Suprapubic skin (tissue), 4 donors: Measurements from ENCODE around the gene UAP1.

Source experiments
- CTCF ChIP-seq, 2 donors: fragments of 200-600 bp in 1 of 2; fragments of 450-650 bp in 1 of 2; sonication (generic) in 1 of 2; IDR thresholded peaks; one replicate each; pipeline ENCODE4 v1.5.1; 2016 to 2019; ENCODE audit warnings: antibody characterized with exemption in 2 of 2, mild to moderate bottlenecking in 1 of 2, moderate library complexity in 1 of 2
- EP300 ChIP-seq: sonication (generic); formaldehyde crosslinking; IDR thresholded peaks from one replicate; pipeline ENCODE4 v1.6.1; 2017; ENCODE audit warnings: antibody characterized with exemption
- POLR2A ChIP-seq, 2 donors: fragments of 450-650 bp; IDR thresholded peaks; one replicate each; pipeline ENCODE4 v1.6.1; 2017; ENCODE audit warnings: antibody characterized with exemption in 2 of 2, mild to moderate bottlenecking in 2 of 2, moderate library complexity in 2 of 2
- POLR2AphosphoS5 ChIP-seq, 3 donors: sonication (generic); formaldehyde crosslinking; IDR thresholded peaks; one replicate each; pipeline ENCODE4 v1.6.1; 2017; ENCODE audit warnings: antibody characterized with exemption in 3 of 3

GRCh38 chr1:162587761-162588260, 26.3 kb downstream of the UAP1 start:
- no peak for TF ChIP-seq POLR2AphosphoS5 (IDR thresholded peaks at IDR 0.05)
- no peak for TF ChIP-seq POLR2A (IDR thresholded peaks at IDR 0.05)
- TF ChIP-seq CTCF (IDR thresholded peaks at IDR 0.05) = no peak
- no peak for TF ChIP-seq EP300
